Natural killer cell treated with Interleukin-12 subunit alpha and Interleukin-12 subunit beta and Interleukin-15 and Interleukin-18, amount 100 ng/mL, for 72 hours (primary cell): ENCODE results near the gene GRM4. TPM values are rescaled to one million over a fixed set of nuclear protein-coding genes. Genes with fewer than 3 reads are reported as not detected.
"Not testable (repeated sequence)": the region's sequence is repeated elsewhere in the genome, so short reads cannot be mapped to it uniquely, and the experiment has no call there.

Experiments
- ATAC-seq, 2 donors: fragments of 150-1000 bp; cut with Tn5 transposase in 1 of 2; sonication (Bioruptor Pico), chemical (Tn5 transposase) in 1 of 2; 2 replicates each; pipeline ENCODE4 v1.10.0; 2021
- DNase-seq: peaks from one replicate; pipeline ENCODE4 v3.0.0; 2022; ENCODE audit warnings: low spot score
- H3K27ac Mint-ChIP-seq, 2 donors: 1 replicate in 1 of 2; 2 replicates in 1 of 2; pipeline ENCODE4 v1.8.0; 2022; ENCODE audit warnings: mixed read lengths in 2 of 2, mild to moderate bottlenecking in 1 of 2, moderate library complexity in 1 of 2
- H3K27me3 Mint-ChIP-seq, 2 donors: 1 replicate in 1 of 2; 2 replicates in 1 of 2; pipeline ENCODE4 v1.8.0; 2022; ENCODE audit warnings: mixed read lengths in 2 of 2
- H3K36me3 Mint-ChIP-seq: one replicate; pipeline ENCODE4 v1.8.0; 2022; ENCODE audit warnings: mixed read lengths
- H3K4me1 Mint-ChIP-seq, 2 donors: 1 replicate in 1 of 2; 2 replicates in 1 of 2; pipeline ENCODE4 v1.8.0; 2022; ENCODE audit warnings: low read depth in 2 of 2, mixed read lengths in 2 of 2, mild to moderate bottlenecking in 1 of 2
- H3K4me3 Mint-ChIP-seq: one replicate; pipeline ENCODE4 v1.8.0; 2022; ENCODE audit warnings: mixed read lengths
- H3K9me3 Mint-ChIP-seq: 2 replicates; pipeline ENCODE4 v1.8.0; 2022; ENCODE audit warnings: mixed read lengths
- total RNA-seq, 2 donors: library from RNA; stranded (reverse); gene quantifications; one replicate each; pipeline ENCODE4 v1.2.3, GENCODE V29; 2022

The GRM4 gene
- total RNA-seq = not detected

DNA sequence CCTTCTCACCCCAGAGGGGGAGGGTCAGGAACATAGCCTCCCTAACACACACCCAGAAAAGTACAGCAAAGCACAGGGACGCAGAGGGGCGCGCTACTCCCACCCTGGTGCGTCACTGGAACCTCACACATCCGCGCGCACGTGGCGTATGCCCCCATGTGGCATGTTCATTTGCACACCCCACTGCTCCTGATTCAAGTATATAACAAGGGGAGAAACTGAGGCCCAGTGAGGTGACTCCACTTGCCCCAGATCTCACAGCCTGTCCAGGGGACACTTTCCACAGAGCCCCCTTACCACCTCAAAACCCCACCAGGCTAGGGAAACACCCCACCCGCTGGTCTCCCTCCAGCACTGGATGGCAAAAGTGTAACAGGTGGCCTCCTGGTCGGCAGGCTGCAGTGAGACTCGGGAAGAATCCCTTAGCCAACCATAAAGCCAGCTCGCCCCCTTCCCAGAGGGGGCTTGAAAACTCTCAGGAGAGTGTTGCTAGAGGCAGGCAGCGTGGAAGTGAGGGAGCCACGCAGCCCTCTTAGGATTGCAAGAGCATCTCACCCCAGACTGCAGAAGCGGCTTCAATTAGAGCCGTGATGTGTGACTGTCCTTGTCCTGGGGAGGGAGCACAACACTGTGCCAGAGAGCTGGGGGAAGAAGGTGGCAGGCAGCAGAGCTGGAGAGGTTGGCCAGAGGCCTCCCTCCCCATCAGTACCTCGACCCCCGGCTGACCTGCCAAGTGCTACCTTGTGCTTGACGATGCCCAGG is at the start of gene GRM4:
TSS of gene GRM4 (minus strand) at position 67 of the 762 bp plus-strand sequence. CDS start 12,591 bp downstream, outside the sequence.
- Mint-ChIP-seq H3K27ac (no peak within 1 kb of the TSS), H3K9me3 (no peaks in the 10 kb centered on the region), H3K4me3 (peak within 1 kb of the TSS; percentile 41), H3K36me3 (no peaks in the 10 kb centered on the region), H3K4me1 (peaks cover 0 to 6% of the 10 kb centered on the region in 2 donors), H3K27me3 (peaks cover 40 to 42% of the 10 kb centered on the region in 2 donors)
- ATAC-seq (no peak), DNase-seq (peak; percentile 56)

DNA sequence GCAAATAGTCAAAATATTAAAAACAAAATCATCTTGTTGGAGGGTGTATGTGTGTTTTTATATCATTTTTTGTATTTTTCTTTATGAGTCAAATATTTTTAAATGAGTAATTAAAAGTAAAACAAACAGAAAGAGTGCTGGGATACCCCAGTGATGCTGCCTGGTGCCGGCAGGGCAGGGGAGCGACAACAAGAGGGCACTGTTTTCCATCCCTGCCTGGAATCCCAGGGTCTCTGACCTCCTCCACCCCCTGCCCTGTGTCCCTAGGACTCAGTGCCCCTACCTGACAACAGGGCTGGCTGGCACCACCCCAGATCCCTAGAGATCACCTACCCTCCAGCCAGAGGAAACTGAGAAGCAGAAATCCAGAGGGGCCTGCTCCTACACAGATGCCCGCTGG is 48.9 kb upstream of the GRM4 start:
- no peak overlapping the region for H3K27ac Mint-ChIP-seq
- peaks cover 0 to 7% of the 10 kb centered on the region in 2 donors for H3K27me3 Mint-ChIP-seq
- peaks cover 0 to 4% of the 10 kb centered on the region in 2 donors for H3K4me1 Mint-ChIP-seq
- no peaks in the 10 kb centered on the region for H3K36me3 Mint-ChIP-seq
- H3K9me3 Mint-ChIP-seq = no peaks in the 10 kb centered on the region
- no peak overlapping the region for H3K4me3 Mint-ChIP-seq
- ATAC-seq (no peak), DNase-seq (no peak)

DNA sequence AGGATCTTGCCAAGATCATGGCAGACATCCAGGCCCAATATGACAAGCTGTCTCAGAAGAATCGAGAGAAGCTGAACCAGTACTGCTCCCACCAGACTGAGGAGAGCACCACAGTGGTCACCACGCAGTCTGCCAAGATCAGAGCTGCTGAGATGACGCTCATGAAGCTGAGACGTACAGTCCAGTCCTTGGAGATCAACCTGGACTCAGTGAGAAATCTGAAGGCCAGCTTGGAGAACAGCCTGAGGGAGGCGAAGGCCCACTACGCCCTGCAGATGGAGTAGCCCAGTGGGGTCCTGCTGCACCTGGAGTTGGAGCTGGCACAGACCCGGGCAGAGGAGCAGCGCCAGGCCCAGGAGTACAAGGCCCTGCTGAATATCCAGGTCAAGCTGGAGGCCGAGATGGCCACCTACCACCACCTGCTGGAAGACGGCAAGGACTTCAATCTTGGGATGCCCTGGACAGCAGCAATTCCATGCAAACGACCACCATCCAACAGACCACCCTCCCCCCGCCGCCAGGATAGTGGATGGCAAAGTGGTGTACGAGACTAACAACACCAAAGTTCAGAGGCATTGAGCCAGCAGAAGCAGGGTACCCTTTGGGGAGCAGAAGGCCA is 44.7 kb upstream of the GRM4 start:
- Mint-ChIP-seq H3K36me3 (no peaks in the 10 kb centered on the region), H3K9me3 (no peaks in the 10 kb centered on the region), H3K27me3 (peaks cover 0 to 2% of the 10 kb centered on the region in 2 donors), H3K4me1 (no peaks in the 10 kb centered on the region), H3K27ac (no peak overlapping the region), H3K4me3 (no peak overlapping the region)
- DNase-seq (no peak), ATAC-seq (no peak)

DNA sequence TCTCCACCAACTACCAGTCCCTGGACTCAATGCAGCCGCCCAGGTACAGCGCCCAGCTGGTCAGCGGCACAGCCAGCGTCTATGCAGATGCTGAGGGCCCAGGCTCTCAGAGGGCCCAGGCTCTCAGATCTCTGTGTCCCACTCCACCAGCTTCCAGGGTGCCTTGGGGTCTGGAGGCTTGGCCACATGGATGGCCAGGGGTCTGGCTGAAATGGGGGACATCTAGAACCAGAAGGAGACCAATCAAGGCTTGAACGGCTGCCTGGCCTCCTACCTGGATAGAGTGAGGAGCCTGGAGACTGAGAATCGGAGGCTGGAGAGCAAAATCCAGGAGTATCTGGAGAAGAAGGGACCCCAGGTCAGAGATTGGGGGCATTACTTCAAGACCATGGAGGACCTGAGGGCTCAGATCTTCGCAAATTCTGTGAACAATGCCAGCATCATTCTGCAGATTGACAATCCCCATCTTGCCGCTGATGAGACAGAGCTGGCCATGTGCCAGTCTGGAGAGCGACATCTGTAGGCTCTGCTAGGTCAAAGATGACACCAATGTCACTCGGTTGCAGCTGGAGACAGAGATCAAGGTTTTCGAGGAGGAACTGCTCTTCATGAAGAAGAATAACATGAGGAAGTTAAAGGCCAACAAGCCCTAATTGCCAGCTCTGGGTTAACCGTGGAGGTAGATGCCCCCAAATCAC is 44.1 kb upstream of the GRM4 start:
- ATAC-seq = no peak
- H3K4me3 Mint-ChIP-seq = no peak overlapping the region
- peaks cover 0 to 2% of the 10 kb centered on the region in 2 donors for H3K27me3 Mint-ChIP-seq
- H3K27ac Mint-ChIP-seq = no peak overlapping the region
- no peaks in the 10 kb centered on the region for H3K9me3 Mint-ChIP-seq
- H3K4me1 Mint-ChIP-seq = no peaks in the 10 kb centered on the region
- no peaks in the 10 kb centered on the region for H3K36me3 Mint-ChIP-seq
- DNase-seq = no peak

DNA sequence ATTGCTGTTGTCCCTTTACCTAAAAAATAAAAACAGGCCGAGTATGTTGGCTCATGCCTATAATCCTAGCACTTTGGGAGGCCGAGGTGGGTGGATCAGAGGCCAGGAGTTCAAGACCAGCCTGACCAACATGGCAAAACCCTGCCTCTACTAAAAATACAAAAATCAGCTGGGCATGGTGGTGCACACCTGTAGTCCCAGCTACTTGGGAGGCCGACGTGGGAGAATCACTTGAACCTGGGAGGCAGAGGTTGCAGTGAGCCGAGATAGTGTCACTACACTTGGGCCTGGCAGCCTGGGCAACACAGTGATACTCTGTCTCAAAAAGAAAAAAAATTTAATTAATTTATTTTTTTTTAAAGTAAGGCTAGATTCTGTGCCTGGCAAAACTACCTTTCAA is 38.8 kb upstream of the GRM4 start:
- H3K4me1 Mint-ChIP-seq = peaks cover 13 to 15% of the 10 kb centered on the region in 2 donors
- H3K4me3 Mint-ChIP-seq, H3K36me3 Mint-ChIP-seq, H3K27ac Mint-ChIP-seq, ATAC-seq, H3K27me3 Mint-ChIP-seq, DNase-seq, H3K9me3 Mint-ChIP-seq: not testable (repeated sequence)

DNA sequence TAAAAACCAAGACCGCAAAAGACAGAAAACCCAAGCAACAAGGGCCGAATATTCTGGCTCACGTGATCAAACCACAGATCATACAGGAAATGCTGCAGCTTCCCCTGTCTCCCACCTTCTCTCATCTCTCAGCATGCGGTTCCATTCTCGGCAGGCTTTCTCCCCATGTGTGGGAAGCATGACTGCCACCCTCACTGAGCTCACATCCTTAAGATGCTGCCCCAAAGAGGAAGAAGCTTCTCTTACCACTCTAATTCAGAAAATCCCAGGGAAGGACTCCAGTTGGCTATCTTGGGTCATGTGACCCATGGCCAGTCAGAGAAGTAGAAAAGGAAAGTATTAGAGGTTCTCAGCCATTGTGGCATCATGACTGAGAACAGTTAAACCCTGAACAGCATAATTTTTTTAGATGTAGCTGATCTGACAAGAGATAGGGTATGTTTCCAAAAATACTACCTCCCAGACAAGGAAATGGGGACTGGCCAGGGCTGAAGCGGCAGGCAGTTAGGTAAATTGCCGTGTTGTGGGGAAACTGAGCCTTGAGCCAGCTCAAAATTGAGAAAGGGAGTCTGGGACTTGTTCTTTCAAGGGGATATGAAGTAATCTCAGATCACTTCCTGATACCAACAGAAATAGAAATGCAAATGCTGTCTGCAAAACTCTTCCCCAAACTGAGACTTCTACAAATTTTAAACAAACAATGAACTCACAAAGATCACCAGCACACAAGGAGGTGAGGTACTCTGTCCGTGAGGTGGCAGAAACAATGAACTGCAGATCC is 37.1 kb upstream of the GRM4 start:
- Mint-ChIP-seq H3K27ac (peak overlapping the region; percentile 24 to 69), H3K4me1 (peaks cover 13 to 15% of the 10 kb centered on the region in 2 donors), H3K27me3 (peaks cover 0 to 8% of the 10 kb centered on the region in 2 donors), H3K36me3 (no peaks in the 10 kb centered on the region), H3K9me3 (peaks cover 5% of the 10 kb centered on the region), H3K4me3 (peak overlapping the region; percentile 80)
- ATAC-seq (peak; percentile 93 to 94), DNase-seq (peak; percentile 72)

DNA sequence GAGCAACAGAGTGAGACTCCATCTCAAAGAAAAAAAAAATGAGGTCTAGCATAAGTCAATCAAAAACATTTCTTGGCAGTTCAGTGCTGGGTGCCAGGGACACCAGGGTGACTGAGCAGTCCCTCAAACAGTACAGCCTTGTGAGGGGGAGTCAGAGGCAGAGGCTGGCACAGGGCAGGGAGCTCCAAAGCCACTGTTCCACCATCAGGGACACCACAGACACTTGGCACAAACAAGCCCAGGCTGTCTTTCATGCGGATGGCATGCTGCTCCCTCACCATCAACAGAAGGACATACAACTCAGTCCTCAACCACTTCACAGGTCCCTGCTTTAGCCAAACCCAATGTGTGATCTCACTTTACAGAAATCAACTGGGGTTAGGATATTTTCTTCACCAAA is 36.0 kb upstream of the GRM4 start:
- DNase-seq (no peak), ATAC-seq (no peak)
- H3K4me3 Mint-ChIP-seq = peak overlapping the region; percentile 27
- H3K27me3 Mint-ChIP-seq = peaks cover 0 to 8% of the 10 kb centered on the region in 2 donors
- peaks cover 13 to 15% of the 10 kb centered on the region in 2 donors for H3K4me1 Mint-ChIP-seq
- H3K9me3 Mint-ChIP-seq = peaks cover 5% of the 10 kb centered on the region
- H3K36me3 Mint-ChIP-seq = no peaks in the 10 kb centered on the region
- no peak overlapping the region for H3K27ac Mint-ChIP-seq

DNA sequence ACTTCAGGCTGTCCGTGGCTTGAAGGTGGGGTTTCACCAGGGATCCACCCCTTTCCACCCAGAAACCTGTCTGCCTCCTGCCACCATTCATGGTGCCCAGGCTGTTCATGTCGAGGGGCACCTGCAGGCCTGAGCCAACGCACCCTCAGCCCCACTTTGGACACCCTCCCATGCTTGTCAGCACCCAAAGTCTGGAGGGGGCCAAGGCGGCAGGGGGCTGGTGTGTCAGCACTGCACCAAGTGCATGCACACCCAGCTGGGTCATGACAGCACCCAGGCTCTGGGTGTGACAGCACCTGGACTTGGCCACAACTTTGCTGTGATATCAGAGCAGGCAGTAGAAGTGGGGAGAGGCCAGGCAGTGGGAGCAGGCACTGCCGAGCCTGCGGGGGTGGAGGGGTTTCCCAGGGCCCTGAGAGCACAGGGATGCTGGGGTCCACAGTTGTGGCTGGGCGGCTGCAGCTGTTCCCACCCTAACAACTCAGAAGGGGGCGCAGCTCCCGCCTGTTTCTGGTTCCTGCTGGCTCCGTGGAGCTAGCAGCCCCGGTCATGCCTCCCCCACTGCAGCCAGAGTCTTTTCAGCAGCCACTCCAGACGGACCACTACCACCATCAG is 33.3 kb upstream of the GRM4 start:
- H3K27me3 Mint-ChIP-seq = peaks cover 0 to 8% of the 10 kb centered on the region in 2 donors
- no peak for ATAC-seq
- DNase-seq = no peak
- H3K27ac Mint-ChIP-seq = no peak overlapping the region
- H3K36me3 Mint-ChIP-seq = no peaks in the 10 kb centered on the region
- no peak overlapping the region for H3K4me3 Mint-ChIP-seq
- peaks cover 13 to 15% of the 10 kb centered on the region in 2 donors for H3K4me1 Mint-ChIP-seq
- H3K9me3 Mint-ChIP-seq = peaks cover 5% of the 10 kb centered on the region

DNA sequence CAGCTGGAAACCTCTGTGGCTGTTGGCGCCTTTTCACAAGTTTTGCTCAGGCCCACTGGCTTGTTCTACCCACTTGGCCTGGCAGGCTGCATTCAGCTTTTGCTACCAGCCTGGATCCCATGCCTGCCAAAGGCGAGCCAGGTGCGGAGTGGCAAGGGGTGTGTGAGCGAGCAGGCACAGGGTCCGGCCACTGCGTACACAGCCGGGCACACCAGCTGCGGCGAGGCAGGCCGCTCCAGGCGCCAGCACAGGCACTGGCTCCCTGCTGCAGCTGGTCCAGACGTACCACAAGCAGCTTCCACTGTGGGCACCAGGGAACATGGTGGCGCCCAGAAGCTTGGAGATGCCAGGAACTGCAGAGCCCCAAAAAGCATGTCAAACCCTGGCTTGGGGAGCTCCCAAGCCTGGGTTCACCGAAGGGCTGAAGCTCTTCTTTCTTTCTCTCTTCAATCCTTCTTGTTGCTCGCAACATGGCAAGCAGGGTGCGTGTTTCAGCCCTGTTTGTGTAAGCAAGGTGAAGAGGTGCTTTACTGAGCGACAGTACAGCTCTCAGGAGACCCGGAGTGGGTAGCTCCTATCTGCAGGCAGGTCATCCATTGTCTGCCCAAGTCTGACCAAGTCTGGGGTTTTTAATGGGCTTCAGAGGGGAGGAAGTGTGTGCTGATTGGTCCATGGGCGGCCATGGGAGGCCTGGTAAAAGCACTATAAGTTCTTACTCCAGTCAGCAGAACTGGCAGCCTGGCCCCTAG is 32.6 kb upstream of the GRM4 start:
- Mint-ChIP-seq H3K4me3 (no peak overlapping the region), H3K36me3 (no peaks in the 10 kb centered on the region), H3K27ac (no peak overlapping the region), H3K27me3 (peaks cover 0 to 8% of the 10 kb centered on the region in 2 donors), H3K9me3 (peaks cover 5% of the 10 kb centered on the region), H3K4me1 (peaks cover 13 to 15% of the 10 kb centered on the region in 2 donors)
- no peak for ATAC-seq
- no peak for DNase-seq

DNA sequence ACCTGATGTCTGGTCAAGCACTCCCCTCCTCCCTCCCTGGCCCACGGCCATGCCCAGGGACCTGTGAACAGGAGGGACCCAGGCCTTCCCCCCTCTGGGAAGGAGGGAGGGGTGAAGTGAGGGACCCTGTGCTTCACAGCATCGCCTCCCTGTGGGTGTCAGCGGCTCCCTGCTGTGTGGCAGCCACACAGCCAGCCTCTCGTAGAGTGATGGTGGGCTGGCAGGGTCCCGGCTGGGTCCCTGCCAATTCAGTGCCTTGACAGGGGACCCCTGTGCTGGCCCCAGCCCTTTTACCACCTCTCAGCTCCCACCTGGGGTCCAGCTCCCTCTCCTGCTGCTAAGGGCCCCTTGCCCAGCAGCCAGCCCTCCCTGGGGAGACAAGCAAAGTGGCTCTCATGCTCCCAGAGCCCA is 31.3 kb upstream of the GRM4 start:
- Mint-ChIP-seq H3K4me1 (peaks cover 0 to 4% of the 10 kb centered on the region in 2 donors), H3K36me3 (no peaks in the 10 kb centered on the region), H3K27ac (no peak overlapping the region), H3K27me3 (peaks cover 0 to 15% of the 10 kb centered on the region in 2 donors), H3K4me3 (no peak overlapping the region), H3K9me3 (no peaks in the 10 kb centered on the region)
- DNase-seq (no peak), ATAC-seq (no peak)

DNA sequence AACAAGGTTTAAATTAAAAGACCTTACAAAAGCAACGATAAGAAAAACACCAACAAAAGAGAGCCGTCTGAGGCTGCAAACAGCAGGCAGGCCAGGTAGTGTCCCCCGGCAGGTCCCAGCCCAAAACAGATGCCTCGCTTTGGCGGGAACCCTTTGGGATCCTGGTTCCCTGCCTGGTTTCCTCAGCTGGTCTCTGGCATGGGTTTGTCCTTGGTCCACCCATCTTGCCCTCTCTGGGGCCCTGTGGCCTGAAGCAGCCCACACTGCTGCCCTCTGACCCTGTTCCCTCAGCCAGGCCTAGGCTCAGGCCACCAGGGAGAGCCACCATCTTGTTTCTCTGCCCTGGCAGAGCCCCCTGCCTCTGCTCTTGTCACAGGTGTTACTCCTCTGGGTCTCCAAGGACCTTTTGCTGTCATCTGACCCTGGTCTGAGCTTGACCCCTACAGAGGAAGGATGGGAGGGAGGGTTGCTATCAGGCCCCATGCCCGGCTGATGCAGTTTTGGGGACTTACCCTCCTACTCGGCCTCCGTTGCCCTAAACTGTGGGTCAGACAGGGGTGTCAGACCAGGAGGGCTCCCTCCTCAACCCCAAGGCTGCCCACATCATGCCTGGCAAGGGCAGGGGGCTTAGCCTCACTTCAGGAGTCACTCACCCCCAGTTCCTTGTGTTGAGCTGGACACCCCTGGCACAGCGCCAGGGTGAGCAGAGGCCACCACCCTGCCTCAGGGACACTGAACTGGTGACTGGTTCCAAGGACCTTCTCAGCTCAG is 30.6 kb upstream of the GRM4 start:
- H3K27ac Mint-ChIP-seq = no peak overlapping the region
- no peaks in the 10 kb centered on the region for H3K9me3 Mint-ChIP-seq
- H3K36me3 Mint-ChIP-seq = no peaks in the 10 kb centered on the region
- DNase-seq (no peak), ATAC-seq (no peak)
- H3K4me3 Mint-ChIP-seq = no peak overlapping the region
- H3K4me1 Mint-ChIP-seq = no peaks in the 10 kb centered on the region
- H3K27me3 Mint-ChIP-seq = peaks cover 5 to 17% of the 10 kb centered on the region in 2 donors

DNA sequence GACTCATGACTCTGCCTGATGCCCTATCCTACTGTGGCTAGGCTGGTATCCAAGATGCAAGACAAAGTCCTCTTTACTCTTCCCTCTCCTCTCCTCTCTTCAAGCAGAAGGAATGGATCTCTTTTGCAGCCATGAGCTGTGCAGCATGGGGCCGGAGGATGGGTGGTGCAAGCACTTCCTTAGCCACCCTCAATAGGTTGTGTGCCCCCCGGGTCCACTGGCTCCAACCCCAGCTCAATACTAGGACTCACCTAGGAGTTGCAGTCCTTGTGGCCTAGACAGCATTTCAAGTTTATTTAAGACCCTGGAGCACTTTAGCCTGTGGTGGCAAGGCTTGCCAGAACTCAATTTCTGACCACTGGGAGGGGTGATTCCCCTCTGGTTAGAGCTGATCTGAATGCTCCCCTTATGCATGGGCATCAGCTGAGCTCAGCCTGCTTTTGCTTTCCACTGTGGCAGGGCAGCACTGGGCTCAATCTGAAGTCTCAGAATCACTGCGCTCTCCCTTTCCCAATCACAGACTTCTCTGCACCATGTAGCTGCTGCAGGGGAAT is 29.0 kb upstream of the GRM4 start:
- Mint-ChIP-seq H3K27me3 (peaks cover 12 to 18% of the 10 kb centered on the region in 2 donors), H3K27ac (no peak overlapping the region), H3K4me1 (no peaks in the 10 kb centered on the region), H3K9me3 (no peaks in the 10 kb centered on the region), H3K36me3 (no peaks in the 10 kb centered on the region), H3K4me3 (no peak overlapping the region)
- DNase-seq = no peak
- ATAC-seq = no peak
